Mesenchymal stem cell (in vitro differentiated cells and primary cell): ENCODE results near the gene TBC1D21.

Experiments
- DNase-seq: peaks from one replicate; pipeline ENCODE4 v3.0.0-alpha.2; 2013
- H2AFZ ChIP-seq: one replicate; pipeline ENCODE4 v1.6.1; 2013; ENCODE audit warnings: low read depth, mild to moderate bottlenecking, control low read depth, inconsistent platforms, low read length, moderate library complexity
- H2AK5ac ChIP-seq: 2 replicates; pipeline ENCODE4 v1.6.1; 2013; ENCODE audit warnings: low read length, moderate library complexity, mild to moderate bottlenecking, inconsistent platforms; ENCODE audit not compliant: severe bottlenecking
- H2BK120ac ChIP-seq: one replicate; pipeline ENCODE4 v1.6.1; 2013; ENCODE audit warnings: low read depth, mild to moderate bottlenecking, inconsistent platforms, low read length, moderate library complexity
- H2BK12ac ChIP-seq, 2 experiments: one replicate each; pipeline ENCODE4 v1.6.1; 2013; ENCODE audit warnings: inconsistent platforms in 2 of 2, low read length in 2 of 2, mild to moderate bottlenecking in 2 of 2, moderate library complexity in 2 of 2, control low read depth in 1 of 2
- H2BK15ac ChIP-seq: one replicate; pipeline ENCODE4 v1.6.1; 2013; ENCODE audit warnings: mild to moderate bottlenecking, low read depth, inconsistent platforms; ENCODE audit not compliant: poor library complexity, severe bottlenecking
- H2BK5ac ChIP-seq: 2 replicates; pipeline ENCODE4 v1.6.1; 2013; ENCODE audit warnings: low read depth, mild to moderate bottlenecking, low read length, control low read depth, inconsistent platforms; ENCODE audit not compliant: poor library complexity, severe bottlenecking
- H3K14ac ChIP-seq, 2 experiments: one replicate each; pipeline ENCODE4 v1.6.1; 2013; ENCODE audit warnings: inconsistent platforms in 2 of 2, low read length in 2 of 2, control low read depth in 1 of 2, mild to moderate bottlenecking in 1 of 2, moderate library complexity in 1 of 2
- H3K18ac ChIP-seq, 2 experiments: one replicate each; pipeline ENCODE4 v1.6.1; 2013; ENCODE audit warnings: inconsistent platforms in 2 of 2, low read length in 2 of 2, control low read depth in 1 of 2, low read depth in 1 of 2, mild to moderate bottlenecking in 1 of 2
- H3K23ac ChIP-seq, 2 experiments: one replicate each; pipeline ENCODE4 v1.6.1; 2013; ENCODE audit warnings: inconsistent platforms in 2 of 2, low read length in 2 of 2, mild to moderate bottlenecking in 2 of 2, moderate library complexity in 2 of 2, control low read depth in 1 of 2
- H3K27ac ChIP-seq: 2 replicates; pipeline ENCODE4 v1.5.1; 2013; ENCODE audit warnings: mild to moderate bottlenecking, moderate library complexity, low read length, control low read depth, inconsistent platforms; ENCODE audit not compliant: poor library complexity, severe bottlenecking
- H3K27me3 ChIP-seq, 2 experiments: 2 replicates each; pipeline versions ENCODE4 v1.6.1 to v1.7.0; 2013; ENCODE audit warnings: low read length in 2 of 2, mild to moderate bottlenecking in 2 of 2, moderate library complexity in 2 of 2, control low read depth in 1 of 2, inconsistent platforms in 1 of 2; ENCODE audit not compliant: control insufficient read depth in 1 of 2, insufficient read depth in 1 of 2
- H3K36me3 ChIP-seq, 2 experiments: 2 replicates each; pipeline versions ENCODE4 v1.6.1 to v1.7.0; 2013; ENCODE audit warnings: low read length in 2 of 2, control low read depth in 1 of 2, inconsistent platforms in 1 of 2, low read depth in 1 of 2, mild to moderate bottlenecking in 1 of 2; ENCODE audit not compliant: insufficient read depth in 2 of 2, control insufficient read depth in 1 of 2
- H3K4ac ChIP-seq, 2 experiments: one replicate each; pipeline ENCODE4 v1.6.1; 2013; ENCODE audit warnings: inconsistent platforms in 2 of 2, low read length in 2 of 2, mild to moderate bottlenecking in 2 of 2, moderate library complexity in 2 of 2, control low read depth in 1 of 2, low read depth in 1 of 2
- H3K4me1 ChIP-seq: 2 replicates; pipeline ENCODE4 v1.6.1; 2013; ENCODE audit warnings: low read depth, low read length, control low read depth; ENCODE audit not compliant: control insufficient read depth, insufficient read depth
- H3K4me2 ChIP-seq: 2 replicates; pipeline ENCODE4 v1.6.1; 2013; ENCODE audit warnings: low read length, mild to moderate bottlenecking, inconsistent platforms; ENCODE audit not compliant: poor library complexity, severe bottlenecking
- H3K4me3 ChIP-seq, 2 experiments: 2 replicates each; pipeline versions ENCODE4 v1.5.1 to v1.7.0; 2013; ENCODE audit warnings: low read length in 2 of 2, mild to moderate bottlenecking in 2 of 2, control low read depth in 1 of 2, low read depth in 1 of 2; ENCODE audit not compliant: insufficient read depth in 1 of 2
- H3K79me1 ChIP-seq: replicated peaks from 2 replicates; pipeline ENCODE4 v1.6.1; 2013; ENCODE audit warnings: mild to moderate bottlenecking, control low read depth, low read length, inconsistent platforms; ENCODE audit not compliant: poor library complexity, severe bottlenecking
- H3K9ac ChIP-seq: 2 replicates; pipeline ENCODE4 v1.7.0; 2013; ENCODE audit warnings: mild to moderate bottlenecking, low read length, moderate library complexity
- H3K9me3 ChIP-seq: 2 replicates; pipeline ENCODE4 v1.7.0; 2013; ENCODE audit warnings: mild to moderate bottlenecking, low read length; ENCODE audit not compliant: control insufficient read depth
- H4K8ac ChIP-seq: one replicate; pipeline ENCODE4 v1.6.1; 2013; ENCODE audit warnings: inconsistent platforms, mild to moderate bottlenecking, low read length, moderate library complexity
- H4K91ac ChIP-seq: one replicate; pipeline ENCODE4 v1.6.1; 2013; ENCODE audit warnings: mild to moderate bottlenecking, low read length, inconsistent platforms
- WGBS: methylation state at CpG from one replicate; pipeline ENCODE4 v1.1.7; 2013; ENCODE audit warnings: mixed read lengths; 5-methylcytosine and 5-hydroxymethylcytosine counted together

TBC1D21 gene

GRCh38 chr15:73845907-73846306, 27.5 kb upstream of the TBC1D21 start:
- H3K27me3 ChIP-seq = peaks cover 67 to 81% of the 10 kb centered on the region in 2 experiments
- 76% methylated on average over 3 of the region's 3 CpGs for WGBS
- no peak overlapping the region for H3K14ac ChIP-seq
- H3K4me2 ChIP-seq = no peak overlapping the region
- no peak overlapping the region for H2AK5ac ChIP-seq
- H4K91ac ChIP-seq = no peak overlapping the region
- no peak overlapping the region for H2BK12ac ChIP-seq
- H3K9me3 ChIP-seq = no peaks in the 10 kb centered on the region
- no peak overlapping the region for H3K18ac ChIP-seq
- H2AFZ ChIP-seq = no peak overlapping the region
- no peak overlapping the region for H4K8ac ChIP-seq
- no peaks in the 10 kb centered on the region for H3K36me3 ChIP-seq
- DNase-seq = no peak
- no peaks in the 10 kb centered on the region for H3K79me1 ChIP-seq
- H3K23ac ChIP-seq = no peak overlapping the region
- no peak overlapping the region for H3K9ac ChIP-seq
- H3K4me1 ChIP-seq = no peaks in the 10 kb centered on the region
- no peak overlapping the region for H2BK120ac ChIP-seq
- H2BK5ac ChIP-seq = no peak overlapping the region
- no peak overlapping the region for H3K4me3 ChIP-seq
- no peak overlapping the region for H3K27ac ChIP-seq
- H3K4ac ChIP-seq = no peak overlapping the region
- H2BK15ac ChIP-seq = no peak overlapping the region

GRCh38 chr15:73849641-73850040, 23.7 kb upstream of the TBC1D21 start:
- Histone ChIP-seq H3K4me2 (no peak overlapping the region), H3K4ac (no peak overlapping the region), H3K9ac (no peak overlapping the region), H3K23ac (no peak overlapping the region), H2BK12ac (no peak overlapping the region), H3K79me1 (no peaks in the 10 kb centered on the region), H3K36me3 (no peaks in the 10 kb centered on the region), H4K91ac (no peak overlapping the region), H3K27me3 (peaks cover 73 to 81% of the 10 kb centered on the region in 2 experiments), H3K9me3 (no peaks in the 10 kb centered on the region), H2BK120ac (no peak overlapping the region), H2AFZ (no peak overlapping the region), H2BK5ac (no peak overlapping the region), H2AK5ac (no peak overlapping the region), H3K27ac (no peak overlapping the region), H3K4me3 (no peak overlapping the region), H4K8ac (no peak overlapping the region), H3K18ac (no peak overlapping the region), H2BK15ac (no peak overlapping the region), H3K14ac (no peak overlapping the region), H3K4me1 (no peaks in the 10 kb centered on the region)
- no peak for DNase-seq
- 72% methylated on average over 2 of the region's 2 CpGs for WGBS

GRCh38 chr15:73850228-73850627, 23.1 kb upstream of the TBC1D21 start:
- H2BK5ac ChIP-seq = no peak overlapping the region
- H4K91ac ChIP-seq = no peak overlapping the region
- no peak overlapping the region for H3K4ac ChIP-seq
- H3K9me3 ChIP-seq = no peaks in the 10 kb centered on the region
- no peak overlapping the region for H3K18ac ChIP-seq
- no peak overlapping the region for H4K8ac ChIP-seq
- no peaks in the 10 kb centered on the region for H3K79me1 ChIP-seq
- H3K27ac ChIP-seq = no peak overlapping the region
- H3K36me3 ChIP-seq = no peaks in the 10 kb centered on the region
- no peak overlapping the region for H3K4me3 ChIP-seq
- H3K9ac ChIP-seq = no peak overlapping the region
- H3K4me1 ChIP-seq = no peaks in the 10 kb centered on the region
- no peak overlapping the region for H2AFZ ChIP-seq
- no peak overlapping the region for H3K23ac ChIP-seq
- no CpG with 5 or more reads among the region's 1 CpG for whole genome bisulfite sequencing
- no peak overlapping the region for H3K14ac ChIP-seq
- no peak overlapping the region for H2BK12ac ChIP-seq
- peaks cover 78 to 81% of the 10 kb centered on the region in 2 experiments for H3K27me3 ChIP-seq
- no peak overlapping the region for H3K4me2 ChIP-seq
- DNase-seq = no peak
- H2BK15ac ChIP-seq = no peak overlapping the region
- no peak overlapping the region for H2BK120ac ChIP-seq
- no peak overlapping the region for H2AK5ac ChIP-seq

- no peak overlapping the region for H2BK120ac ChIP-seq
- H3K4me3 ChIP-seq = no peak overlapping the region
- DNase-seq = peak; percentile 66
- peaks cover 81 to 83% of the 10 kb centered on the region in 2 experiments for H3K27me3 ChIP-seq
- no peaks in the 10 kb centered on the region for H3K9me3 ChIP-seq
- H3K9ac ChIP-seq = no peak overlapping the region
- no peaks in the 10 kb centered on the region for H3K36me3 ChIP-seq
- H3K18ac ChIP-seq = no peak overlapping the region
- H3K4me2 ChIP-seq = no peak overlapping the region
- no peak overlapping the region for H2BK5ac ChIP-seq
- no peak overlapping the region for H4K8ac ChIP-seq
- no peaks in the 10 kb centered on the region for H3K4me1 ChIP-seq
- no peak overlapping the region for H3K23ac ChIP-seq
- no peaks in the 10 kb centered on the region for H3K79me1 ChIP-seq
- H4K91ac ChIP-seq = no peak overlapping the region
- H3K14ac ChIP-seq = no peak overlapping the region
- no peak overlapping the region for H2AFZ ChIP-seq
- no peak overlapping the region for H2BK15ac ChIP-seq
- H2AK5ac ChIP-seq = no peak overlapping the region
- H3K27ac ChIP-seq = no peak overlapping the region
- 16% methylated on average over 4 of the region's 4 CpGs for WGBS
- H2BK12ac ChIP-seq = no peak overlapping the region
- H3K4ac ChIP-seq = no peak overlapping the region
Observed at GRCh38 chr15:73851689-73852088, 21.7 kb upstream of the TBC1D21 start.
